HEK293 (cell line): ENCODE results near the gene MYH13.

ENCODE experiments used
- ZNF610 ChIP-seq: fragments of 450-650 bp; formaldehyde crosslinking; IDR thresholded peaks from 2 replicates; pipeline ENCODE4 v1.5.1; 2016; ENCODE audit warnings: missing biosample characterization, missing genetic modification characterization, borderline replicate concordance
- TF ChIP-seq, protein P1 (sequence below): fragments of 450-650 bp; formaldehyde crosslinking; IDR thresholded peaks from 2 replicates; pipeline ENCODE4 v1.5.1; 2016; ENCODE audit warnings: missing biosample characterization, missing genetic modification characterization

DNA sequence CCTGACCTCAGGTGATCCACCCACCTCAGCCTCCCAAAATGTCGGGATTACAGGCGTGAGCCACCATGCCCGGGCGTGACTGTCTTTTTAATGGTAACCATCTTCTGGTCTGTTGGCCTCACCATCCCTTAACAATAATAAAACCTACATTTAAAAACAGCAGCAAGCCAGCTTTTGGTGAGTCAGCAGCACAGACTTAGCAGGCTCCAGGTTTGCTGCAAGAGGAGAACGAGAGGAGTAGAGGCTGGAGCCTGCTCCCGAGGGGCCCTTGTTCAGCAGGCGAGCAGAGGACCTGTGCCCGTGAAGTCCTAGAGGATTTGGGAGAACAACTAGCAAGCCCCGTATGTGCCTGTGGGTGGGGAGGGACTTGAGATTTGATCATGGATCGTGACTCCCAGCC, 35.7 kb downstream of the MYH13 start:
- TF ChIP-seq, protein P1, sequence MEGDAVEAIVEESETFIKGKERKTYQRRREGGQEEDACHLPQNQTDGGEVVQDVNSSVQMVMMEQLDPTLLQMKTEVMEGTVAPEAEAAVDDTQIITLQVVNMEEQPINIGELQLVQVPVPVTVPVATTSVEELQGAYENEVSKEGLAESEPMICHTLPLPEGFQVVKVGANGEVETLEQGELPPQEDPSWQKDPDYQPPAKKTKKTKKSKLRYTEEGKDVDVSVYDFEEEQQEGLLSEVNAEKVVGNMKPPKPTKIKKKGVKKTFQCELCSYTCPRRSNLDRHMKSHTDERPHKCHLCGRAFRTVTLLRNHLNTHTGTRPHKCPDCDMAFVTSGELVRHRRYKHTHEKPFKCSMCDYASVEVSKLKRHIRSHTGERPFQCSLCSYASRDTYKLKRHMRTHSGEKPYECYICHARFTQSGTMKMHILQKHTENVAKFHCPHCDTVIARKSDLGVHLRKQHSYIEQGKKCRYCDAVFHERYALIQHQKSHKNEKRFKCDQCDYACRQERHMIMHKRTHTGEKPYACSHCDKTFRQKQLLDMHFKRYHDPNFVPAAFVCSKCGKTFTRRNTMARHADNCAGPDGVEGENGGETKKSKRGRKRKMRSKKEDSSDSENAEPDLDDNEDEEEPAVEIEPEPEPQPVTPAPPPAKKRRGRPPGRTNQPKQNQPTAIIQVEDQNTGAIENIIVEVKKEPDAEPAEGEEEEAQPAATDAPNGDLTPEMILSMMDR (tag by site-specific recombination), result no peak
- no peak for TF ChIP-seq ZNF610 (tag by site-specific recombination)
